KOPT-K1 (cell line): ENCODE data around the gene KDELR3.

ENCODE experiments used
- H3K27ac ChIP-seq: fragments of 200-600 bp; sonication (generic); 2 replicates; pipeline ENCODE4 v1.5.1; 2016; ENCODE audit warnings: antibody characterized with exemption, mild to moderate bottlenecking, low read depth, low read length; ENCODE audit not compliant: poor library complexity, severe bottlenecking
- H3K36me3 ChIP-seq: fragments of 200-600 bp; sonication (generic); 2 replicates; pipeline ENCODE4 v1.5.1; 2017; ENCODE audit warnings: antibody characterized with exemption, mild to moderate bottlenecking, low read length, moderate library complexity; ENCODE audit not compliant: insufficient read depth
- H3K9me3 ChIP-seq: fragments of 200-600 bp; sonication (generic); 2 replicates; pipeline ENCODE4 v1.5.1; 2017; ENCODE audit warnings: antibody characterized with exemption, low read length, mild to moderate bottlenecking; ENCODE audit not compliant: insufficient read depth, poor library complexity, severe bottlenecking

KDELR3 gene

DNA sequence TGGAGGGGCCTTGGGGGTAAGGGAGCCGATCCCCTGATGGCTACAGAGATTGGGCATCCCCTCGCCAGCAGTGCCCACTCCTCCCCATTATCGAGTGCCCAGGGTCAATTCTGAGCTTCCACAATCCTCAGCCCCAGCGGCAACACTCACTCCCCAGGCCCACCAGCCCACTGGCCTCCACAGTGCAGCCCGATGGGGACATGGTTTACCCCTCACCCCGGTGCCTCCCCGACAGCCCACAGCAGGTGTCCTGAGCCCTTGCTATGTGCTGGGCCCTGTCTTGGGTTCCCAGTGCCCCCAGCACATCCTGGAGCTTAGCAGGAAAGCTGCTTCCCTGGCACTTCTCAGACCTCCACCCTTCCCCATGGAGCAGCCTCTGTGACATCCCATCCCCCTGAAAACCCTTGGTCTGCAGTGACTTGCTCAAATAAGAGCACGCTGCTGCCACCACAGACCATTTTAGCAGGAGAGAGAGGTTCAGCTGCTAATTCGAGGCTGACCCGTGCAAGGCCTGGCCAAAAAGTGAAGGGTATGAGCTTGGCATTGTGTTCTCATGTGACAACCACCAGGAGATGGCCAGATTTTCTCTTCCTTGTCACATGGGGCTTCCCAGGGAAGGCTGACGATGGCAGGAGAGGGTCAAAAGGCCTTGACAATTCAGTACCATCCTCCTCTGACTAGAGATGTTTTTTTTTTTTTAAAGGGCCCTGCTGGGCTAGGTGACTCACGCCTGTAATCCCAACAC is 36.5 kb upstream of the KDELR3 start:
- H3K27ac ChIP-seq, result no peak overlapping the region
- no peaks in the 10 kb centered on the region for H3K9me3 ChIP-seq
- no peaks in the 10 kb centered on the region for H3K36me3 ChIP-seq

GRCh38 chr22:38432264-38432663 is 35.6 kb upstream of the KDELR3 start:
- Histone ChIP-seq H3K27ac (no peak overlapping the region), H3K9me3 (no peaks in the 10 kb centered on the region), H3K36me3 (no peaks in the 10 kb centered on the region)

GRCh38 chr22:38433871-38434270 is 34.0 kb upstream of the KDELR3 start:
- no peak overlapping the region for H3K27ac ChIP-seq
- no peaks in the 10 kb centered on the region for H3K9me3 ChIP-seq
- no peaks in the 10 kb centered on the region for H3K36me3 ChIP-seq

DNA sequence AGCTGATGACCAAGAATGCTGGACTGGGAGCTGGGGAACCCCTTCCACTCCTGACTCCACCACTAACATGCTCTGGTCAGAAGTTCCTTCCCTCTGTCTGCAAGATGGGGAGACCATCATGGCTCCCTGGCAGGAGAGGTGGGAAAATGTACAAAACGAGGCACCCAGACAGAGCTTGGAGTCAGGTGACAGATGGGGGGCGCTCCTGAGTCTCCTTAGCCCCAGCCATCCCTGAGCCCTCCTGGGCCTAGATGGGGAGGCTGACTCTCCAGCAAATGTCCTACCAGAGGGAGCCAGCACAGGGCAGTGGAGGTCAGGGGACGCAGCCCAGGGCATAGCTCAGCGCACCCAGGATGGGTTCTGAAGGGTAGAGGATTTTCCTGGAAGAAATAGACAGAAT is 32.9 kb upstream of the KDELR3 start:
- Histone ChIP-seq H3K36me3 (no peaks in the 10 kb centered on the region), H3K27ac (no peak overlapping the region), H3K9me3 (no peaks in the 10 kb centered on the region)

DNA sequence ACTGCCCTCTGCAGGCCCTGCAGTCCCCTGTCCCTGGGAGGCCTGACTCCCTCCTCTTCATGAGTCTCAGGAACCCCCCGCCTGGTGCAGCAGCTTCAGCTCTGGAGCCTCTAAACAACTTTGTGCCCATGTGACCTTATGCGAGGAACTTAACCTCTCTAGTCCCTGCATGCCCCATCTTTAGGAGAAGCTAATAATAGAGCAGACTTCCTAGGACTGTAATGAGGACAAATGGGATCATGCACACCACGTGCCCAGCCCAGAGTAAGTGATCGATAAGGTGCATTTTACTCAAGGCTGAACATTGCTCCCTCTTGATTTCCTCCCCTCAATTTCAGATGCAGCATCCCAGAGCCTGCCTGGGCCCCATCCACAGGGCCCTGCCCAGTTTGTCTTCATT is 31.9 kb upstream of the KDELR3 start:
- Histone ChIP-seq H3K9me3 (no peaks in the 10 kb centered on the region), H3K36me3 (no peaks in the 10 kb centered on the region), H3K27ac (no peak overlapping the region)

GRCh38 chr22:38436629-38437395 is 31.1 kb upstream of the KDELR3 start:
- Histone ChIP-seq H3K9me3 (no peaks in the 10 kb centered on the region), H3K27ac (no peak overlapping the region), H3K36me3 (no peaks in the 10 kb centered on the region)

DNA sequence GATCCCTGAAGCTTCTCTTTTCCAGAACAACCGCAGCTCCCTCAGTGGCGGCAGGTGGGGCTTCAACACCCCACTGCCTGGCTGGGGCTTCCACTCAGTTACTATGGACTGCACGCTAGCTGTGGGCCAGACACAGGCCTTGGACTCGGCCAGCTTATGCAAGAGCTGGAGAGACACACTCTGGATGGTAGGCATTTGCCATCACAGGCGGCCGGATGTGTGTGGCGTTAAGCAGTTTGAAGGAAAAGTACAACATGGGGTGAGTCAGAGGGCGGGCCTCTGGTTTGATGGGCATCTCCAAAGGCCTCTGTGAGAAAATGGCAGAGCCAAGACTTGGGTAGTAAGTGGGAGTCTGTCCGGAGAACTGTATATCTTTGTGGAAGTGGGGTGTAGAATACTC is 30.5 kb upstream of the KDELR3 start:
- no peak overlapping the region for H3K27ac ChIP-seq
- H3K9me3 ChIP-seq, result no peaks in the 10 kb centered on the region
- no peaks in the 10 kb centered on the region for H3K36me3 ChIP-seq

DNA sequence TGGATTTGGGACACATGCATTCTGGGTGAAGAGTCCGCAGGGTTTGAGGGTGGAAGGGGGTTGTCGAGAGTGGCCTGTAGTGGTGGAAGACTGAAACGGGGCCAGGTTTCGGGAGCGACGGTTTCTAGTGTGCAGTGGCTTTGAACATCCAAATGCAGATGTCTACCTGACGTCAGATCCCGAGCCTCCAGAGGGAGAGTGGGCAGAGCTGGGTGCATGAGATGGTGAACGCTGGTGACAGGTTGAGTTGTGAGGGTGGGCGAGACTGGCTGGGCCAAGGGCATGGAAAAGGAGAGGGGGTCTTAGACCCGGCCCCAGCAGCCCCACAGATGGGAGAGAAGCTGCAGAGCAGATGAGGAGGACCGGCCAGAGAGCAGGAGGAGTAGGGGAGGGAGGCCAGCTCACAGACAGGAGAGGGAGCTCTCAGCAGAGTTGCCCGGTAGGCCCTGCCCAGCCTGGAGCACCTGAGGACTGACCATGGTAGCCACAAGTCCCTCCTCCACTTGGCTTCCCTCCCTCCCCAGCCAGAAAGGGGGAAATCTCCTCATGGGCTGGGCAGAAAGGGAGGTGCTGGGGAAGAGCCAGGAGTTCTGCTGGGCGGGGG is 27.0 kb upstream of the KDELR3 start:
- Histone ChIP-seq H3K9me3 (no peaks in the 10 kb centered on the region), H3K36me3 (no peaks in the 10 kb centered on the region), H3K27ac (no peak overlapping the region)

- Histone ChIP-seq H3K9me3 (no peaks in the 10 kb centered on the region), H3K36me3 (no peaks in the 10 kb centered on the region), H3K27ac (no peak overlapping the region)
Observed at GRCh38 chr22:38441620-38442287, 26.1 kb upstream of the KDELR3 start.

- no peaks in the 10 kb centered on the region for H3K36me3 ChIP-seq
- no peak overlapping the region for H3K27ac ChIP-seq
- H3K9me3 ChIP-seq, result no peaks in the 10 kb centered on the region
Observed at GRCh38 chr22:38442967-38443627, 24.8 kb upstream of the KDELR3 start.

- Histone ChIP-seq H3K9me3 (no peaks in the 10 kb centered on the region), H3K36me3 (no peaks in the 10 kb centered on the region), H3K27ac (no peak overlapping the region)
Observed at GRCh38 chr22:38443628-38444521, 24.0 kb upstream of the KDELR3 start.

- no peak overlapping the region for H3K27ac ChIP-seq
- no peaks in the 10 kb centered on the region for H3K9me3 ChIP-seq
- H3K36me3 ChIP-seq, result no peaks in the 10 kb centered on the region
Observed at GRCh38 chr22:38444783-38445182, 23.1 kb upstream of the KDELR3 start.

GRCh38 chr22:38446018-38446601 is 21.8 kb upstream of the KDELR3 start:
- Histone ChIP-seq H3K36me3 (no peaks in the 10 kb centered on the region), H3K9me3 (no peaks in the 10 kb centered on the region), H3K27ac (no peak overlapping the region)
